Fibroblast of lung (primary cell): ENCODE data around the gene KRT74. TPM values are rescaled to one million over a fixed set of nuclear protein-coding genes. Genes with fewer than 3 reads are reported as not detected.

ENCODE experiments used
- DNase-seq, 2 donors: peaks; one replicate each; pipeline versions ENCODE4 v3.0.0 to v3.0.0-alpha.2; 2010; ENCODE audit warnings: low read depth in 2 of 2
- H2AFZ ChIP-seq: 2 replicates; pipeline ENCODE4 v1.5.1; 2012; ENCODE audit warnings: low read length, control low read depth, inconsistent platforms
- H3K27ac ChIP-seq: 2 replicates; pipeline ENCODE4 v1.5.1; 2011; ENCODE audit warnings: low read length, control low read depth; ENCODE audit not compliant: insufficient read depth
- H3K27me3 ChIP-seq: 2 replicates; pipeline ENCODE4 v1.5.1; 2011; ENCODE audit warnings: mild to moderate bottlenecking, low read length; ENCODE audit not compliant: control insufficient read depth, insufficient read depth
- H3K36me3 ChIP-seq: 2 replicates; pipeline ENCODE4 v1.5.1; 2011; ENCODE audit warnings: low read length; ENCODE audit not compliant: control insufficient read depth, insufficient read depth
- H3K4me1 ChIP-seq: 2 replicates; pipeline ENCODE4 v1.5.1; 2011; ENCODE audit warnings: low read length; ENCODE audit not compliant: control insufficient read depth, insufficient read depth; ENCODE audit errors: extremely low read depth
- H3K4me2 ChIP-seq: 2 replicates; pipeline ENCODE4 v1.5.1; 2011; ENCODE audit warnings: low read length, control low read depth; ENCODE audit not compliant: insufficient read depth; ENCODE audit errors: extremely low read depth
- H3K4me3 ChIP-seq, 4 experiments: fragments of 200-600 bp in 1 of 4; sonication (generic) in 1 of 4; replicated peaks in 1 of 4; 2 replicates each; pipeline ENCODE4 v1.5.1; 2011 to 2016; ENCODE audit warnings: low read length in 4 of 4, low read depth in 3 of 4, mild to moderate bottlenecking in 3 of 4, control low read depth in 2 of 4, inconsistent platforms in 1 of 4, mixed read lengths in 1 of 4; ENCODE audit not compliant: insufficient read depth in 1 of 4; ENCODE audit errors: control extremely low read depth in 1 of 4
- H3K79me2 ChIP-seq: 2 replicates; pipeline ENCODE4 v1.5.1; 2012; ENCODE audit warnings: mild to moderate bottlenecking, low read length, inconsistent platforms; ENCODE audit not compliant: control insufficient read depth, insufficient read depth
- H3K9ac ChIP-seq: 2 replicates; pipeline ENCODE4 v1.5.1; 2011; ENCODE audit warnings: mild to moderate bottlenecking, low read length, control low read depth; ENCODE audit not compliant: insufficient read depth
- H3K9me3 ChIP-seq: 2 replicates; pipeline ENCODE4 v1.5.1; 2012; ENCODE audit warnings: low read depth, low read length; ENCODE audit not compliant: control insufficient read depth, insufficient read depth
- H4K20me1 ChIP-seq: 2 replicates; pipeline ENCODE4 v1.5.1; 2011; ENCODE audit warnings: low read length; ENCODE audit not compliant: control insufficient read depth, insufficient read depth; ENCODE audit errors: extremely low read depth
- CTCF ChIP-seq, 2 donors: IDR thresholded peaks in 1 of 2; conservative IDR thresholded peaks in 1 of 2; 1 replicate in 1 of 2; 2 replicates in 1 of 2; pipeline ENCODE4 v1.5.1; 2011 to 2012; ENCODE audit warnings: low read length in 2 of 2, control low read depth in 1 of 2, inconsistent platforms in 1 of 2, low read depth in 1 of 2, mild to moderate bottlenecking in 1 of 2
- EZH2 ChIP-seq: IDR thresholded peaks from 2 replicates; pipeline ENCODE4 v1.5.1; 2012; ENCODE audit warnings: low read length, control low read depth, mild to moderate bottlenecking; ENCODE audit errors: missing control alignments
- polyA plus RNA-seq, 2 donors: library from polyadenylated mRNA; depleted of rRNA in 1 of 2; stranded (reverse) in 1 of 2; unstranded in 1 of 2; fragments of >200 nt; gene quantifications; 2 replicates each; pipeline ENCODE4 v1.2.1, GENCODE V29; 2011 to 2012; ENCODE audit warnings: missing spikeins in 1 of 2
- total RNA-seq: library from RNA; depleted of rRNA; stranded (reverse); fragments of >200 nt; gene quantifications from 2 replicates; pipeline ENCODE4 v1.2.1, GENCODE V29; 2014

KRT74 gene
- total and polyA plus RNA-seq, 2 donors (not counting 1 experiment from before 2014, with no cell fraction given), result not detected

- no peak for TF ChIP-seq CTCF (conservative IDR thresholded peaks at IDR 0.05 in 1 of 2, IDR thresholded peaks at IDR 0.05 in 1 of 2; ENCODE audit: low read depth in 1 of 2, low read length in 2 of 2)
- no peak for TF ChIP-seq EZH2
- Histone ChIP-seq H3K79me2 (no peaks in the 10 kb centered on the region), H3K36me3 (no peaks in the 10 kb centered on the region), H3K9ac (no peak overlapping the region), H3K4me1 (no peaks in the 10 kb centered on the region), H3K4me2 (no peak overlapping the region), H3K9me3 (no peaks in the 10 kb centered on the region), H3K27ac (no peak overlapping the region), H3K27me3 (no peaks in the 10 kb centered on the region), H4K20me1 (no peaks in the 10 kb centered on the region), H3K4me3 (no peak overlapping the region), H2AFZ (no peak overlapping the region)
- DNase-seq, result no peak
These were observed 3.7 kb upstream of the KRT74 start for GRCh38 chr12:52577316-52577715.

DNA sequence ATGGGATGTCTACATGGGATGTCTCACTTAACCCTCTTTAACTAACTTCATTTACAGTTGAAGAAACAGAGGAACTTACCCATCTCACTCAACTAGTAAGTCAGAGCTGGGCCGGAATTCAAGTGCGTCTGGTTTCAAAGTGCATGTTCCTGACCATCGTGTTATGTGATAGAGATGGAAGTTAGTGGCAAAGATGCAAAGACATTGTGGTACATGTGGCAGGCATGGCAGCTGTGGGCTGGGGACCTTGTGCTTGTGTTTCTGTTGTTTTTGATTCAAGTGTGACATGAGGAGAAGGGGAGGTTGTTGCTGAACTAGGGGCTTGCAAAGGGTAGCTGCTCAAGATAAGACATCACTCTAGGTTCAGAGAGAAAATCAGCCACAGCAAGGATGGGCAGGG is 2.3 kb upstream of the KRT74 start:
- Histone ChIP-seq H3K27me3 (no peaks in the 10 kb centered on the region), H2AFZ (no peak overlapping the region), H3K4me2 (no peak overlapping the region), H3K9me3 (no peaks in the 10 kb centered on the region), H3K9ac (no peak overlapping the region), H3K4me3 (no peak overlapping the region), H3K4me1 (no peaks in the 10 kb centered on the region), H3K79me2 (no peaks in the 10 kb centered on the region), H3K27ac (no peak overlapping the region), H4K20me1 (no peaks in the 10 kb centered on the region), H3K36me3 (no peaks in the 10 kb centered on the region)
- no peak for DNase-seq
- no peak for TF ChIP-seq CTCF (conservative IDR thresholded peaks at IDR 0.05 in 1 of 2, IDR thresholded peaks at IDR 0.05 in 1 of 2; ENCODE audit: low read depth in 1 of 2, low read length in 2 of 2)
- no peak for TF ChIP-seq EZH2

- no peaks in the 10 kb centered on the region for H4K20me1 ChIP-seq
- TF ChIP-seq EZH2 (no peak), CTCF (conservative IDR thresholded peaks at IDR 0.05 in 1 of 2, IDR thresholded peaks at IDR 0.05 in 1 of 2; ENCODE audit: low read depth in 1 of 2, low read length in 2 of 2) (no peak)
- DNase-seq, result no peak
These were observed 1.6 kb upstream of the KRT74 start for GRCh38 chr12:52575256-52575655.

More at GRCh38 chr12:52575256-52575655, 1.6 kb upstream of the KRT74 start:
- Histone ChIP-seq H3K27me3 (no peaks in the 10 kb centered on the region), H3K79me2 (no peaks in the 10 kb centered on the region), H3K4me2 (no peak overlapping the region), H3K36me3 (no peaks in the 10 kb centered on the region), H3K9ac (no peak overlapping the region), H3K4me3 (no peak overlapping the region), H3K9me3 (no peaks in the 10 kb centered on the region), H3K4me1 (no peaks in the 10 kb centered on the region), H3K27ac (no peak overlapping the region), H2AFZ (no peak overlapping the region)
